ENCODE measurements around the gene ILK. TPM values are rescaled to one million over a fixed set of nuclear protein-coding genes. Genes with fewer than 3 reads are reported as not detected.

Gene ILK
- total RNA-seq, 1 donor from 2014 or later: 209 TPM

- Mint-ChIP-seq H3K9me3 (ENCODE audit: unreplicated experiment) (no peaks in the 10 kb centered on the region), H3K27ac (ENCODE audit: unreplicated experiment) (no peak overlapping the region), H3K27me3 (ENCODE audit: unreplicated experiment) (no peaks in the 10 kb centered on the region), H3K4me1 (ENCODE audit: unreplicated experiment) (peaks cover 1% of the 10 kb centered on the region), H3K36me3 (ENCODE audit: unreplicated experiment) (no peaks in the 10 kb centered on the region), H3K4me3 (ENCODE audit: unreplicated experiment) (no peak overlapping the region)
- TF ChIP-seq CTCF (IDR thresholded peaks at IDR 0.05): no peak
- DNase-seq (ENCODE audit: extremely low spot score, unreplicated experiment): no peak
Observed at GRCh38 chr11:6650980-6651379, 47.4 kb downstream of the ILK start.

GRCh38 chr11:6652182-6652581 lies 48.6 kb downstream of the ILK start:
- peaks cover 12% of the 10 kb centered on the region for H3K4me1 Mint-ChIP-seq (ENCODE audit: unreplicated experiment)
- TF ChIP-seq CTCF (IDR thresholded peaks at IDR 0.05): no peak
- H3K27ac Mint-ChIP-seq (ENCODE audit: unreplicated experiment): no peak overlapping the region
- no peaks in the 10 kb centered on the region for H3K9me3 Mint-ChIP-seq (ENCODE audit: unreplicated experiment)
- H3K36me3 Mint-ChIP-seq (ENCODE audit: unreplicated experiment): no peaks in the 10 kb centered on the region
- no peaks in the 10 kb centered on the region for H3K27me3 Mint-ChIP-seq (ENCODE audit: unreplicated experiment)
- no peak overlapping the region for H3K4me3 Mint-ChIP-seq (ENCODE audit: unreplicated experiment)
- DNase-seq (ENCODE audit: extremely low spot score, unreplicated experiment): no peak

GRCh38 chr11:6653097-6653496 lies 49.5 kb downstream of the ILK start:
- Mint-ChIP-seq H3K9me3 (ENCODE audit: unreplicated experiment) (no peaks in the 10 kb centered on the region), H3K4me1 (ENCODE audit: unreplicated experiment) (peaks cover 12% of the 10 kb centered on the region), H3K36me3 (ENCODE audit: unreplicated experiment) (no peaks in the 10 kb centered on the region), H3K4me3 (ENCODE audit: unreplicated experiment) (no peak overlapping the region), H3K27me3 (ENCODE audit: unreplicated experiment) (no peaks in the 10 kb centered on the region), H3K27ac (ENCODE audit: unreplicated experiment) (no peak overlapping the region)
- no peak for TF ChIP-seq CTCF (IDR thresholded peaks at IDR 0.05)
- DNase-seq (ENCODE audit: extremely low spot score, unreplicated experiment): no peak

GRCh38 chr11:6653656-6654055 lies 50.1 kb downstream of the ILK start:
- peaks cover 12% of the 10 kb centered on the region for H3K4me1 Mint-ChIP-seq (ENCODE audit: unreplicated experiment)
- H3K36me3 Mint-ChIP-seq (ENCODE audit: unreplicated experiment): no peaks in the 10 kb centered on the region
- no peaks in the 10 kb centered on the region for H3K27me3 Mint-ChIP-seq (ENCODE audit: unreplicated experiment)

More at GRCh38 chr11:6653656-6654055, 50.1 kb downstream of the ILK start:
- Mint-ChIP-seq H3K4me3 (ENCODE audit: unreplicated experiment) (no peak overlapping the region), H3K27ac (ENCODE audit: unreplicated experiment) (no peak overlapping the region), H3K9me3 (ENCODE audit: unreplicated experiment) (no peaks in the 10 kb centered on the region)
- DNase-seq (ENCODE audit: extremely low spot score, unreplicated experiment): no peak
- no peak for TF ChIP-seq CTCF (IDR thresholded peaks at IDR 0.05)
